Measurements from ENCODE around the gene ANKRD33. TPM values are rescaled to one million over a fixed set of nuclear protein-coding genes. Genes with fewer than 3 reads are reported as not detected.

ANKRD33 gene
- total RNA-seq, 4 donors from 2014 or later: not detected

DNA sequence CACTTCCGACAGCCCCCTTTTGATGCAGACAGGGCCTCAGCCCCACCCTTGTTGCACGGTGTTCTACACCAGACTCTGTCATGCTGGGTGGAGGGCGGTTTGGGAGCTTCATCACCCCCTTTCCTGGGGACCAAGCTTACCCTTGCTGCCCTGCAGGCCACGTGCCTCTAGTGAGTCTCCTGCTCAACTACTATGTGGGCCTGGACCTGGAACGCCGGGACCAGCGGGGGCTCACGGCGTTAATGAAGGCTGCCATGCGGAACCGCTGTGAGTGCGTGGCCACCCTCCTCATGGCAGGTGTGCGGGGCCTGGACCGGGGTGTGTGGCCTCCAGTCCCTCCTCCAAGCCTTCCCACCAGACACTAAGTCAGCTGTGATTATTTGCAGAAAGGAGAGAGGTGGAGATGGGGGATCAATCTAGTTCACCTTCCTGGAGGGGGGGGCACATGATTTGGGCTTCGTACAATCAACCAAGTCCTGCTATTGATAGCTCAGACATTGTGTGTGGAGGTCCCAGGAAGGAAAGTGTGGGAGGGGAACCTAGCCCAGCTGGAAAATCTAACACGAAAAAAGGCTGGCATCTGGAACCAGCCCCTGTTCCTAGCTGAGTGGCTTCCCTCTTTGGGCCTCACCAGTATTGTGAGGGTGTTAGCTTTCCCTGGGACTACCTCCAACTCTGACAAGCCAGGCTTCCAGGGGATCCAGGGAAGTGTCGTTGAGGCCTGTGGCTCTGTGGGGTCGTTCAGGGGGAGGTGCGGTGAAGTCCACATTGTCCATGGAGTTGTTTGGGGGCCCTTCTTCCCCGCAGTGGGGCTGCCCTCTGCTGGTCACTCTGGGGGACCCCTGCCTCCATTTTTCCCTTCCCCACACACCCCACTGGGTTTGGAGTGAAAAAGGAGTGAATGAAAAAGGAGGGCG is 1.6 kb downstream of the ANKRD33 start:
- TF ChIP-seq CTCF (IDR thresholded peaks at IDR 0.05): no peak
- peak; percentile 18 for DNase-seq (ENCODE audit: low spot score)
- ATAC-seq (ENCODE audit: low FRiP score): no peak

- TF ChIP-seq CTCF (IDR thresholded peaks at IDR 0.05): no peak
- ATAC-seq (ENCODE audit: low FRiP score) (no peak), DNase-seq (ENCODE audit: low spot score) (no peak)
Observed at GRCh38 chr12:51890133-51890464, 2.2 kb downstream of the ANKRD33 start.

GRCh38 chr12:51890511-51891171 is 2.7 kb downstream of the ANKRD33 start:
- ATAC-seq (ENCODE audit: low FRiP score) (no peak), DNase-seq (ENCODE audit: low spot score) (peak; percentile 3)
- TF ChIP-seq CTCF (IDR thresholded peaks at IDR 0.05): no peak

DNA sequence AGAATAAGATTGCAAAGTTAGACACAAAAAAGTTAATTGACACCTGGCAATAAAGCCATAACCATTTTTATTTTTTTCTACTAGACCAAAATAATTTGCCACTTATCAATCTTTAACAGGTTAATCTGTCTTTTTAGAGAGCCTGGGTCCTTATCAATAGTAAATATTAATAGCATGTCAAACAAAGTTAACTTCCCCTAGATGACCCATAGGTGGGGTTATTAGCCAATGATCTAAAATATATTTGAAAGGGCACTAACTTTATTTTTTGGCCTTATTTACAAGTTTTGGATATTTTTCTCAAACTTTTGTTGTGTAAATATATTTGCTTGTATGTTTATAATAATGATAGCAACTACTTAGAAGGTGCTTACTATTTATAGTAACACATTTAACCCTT is 3.9 kb downstream of the ANKRD33 start:
- DNase-seq (ENCODE audit: low spot score) (no peak), ATAC-seq (ENCODE audit: low FRiP score) (no peak)
- no peak for TF ChIP-seq CTCF (IDR thresholded peaks at IDR 0.05)

DNA sequence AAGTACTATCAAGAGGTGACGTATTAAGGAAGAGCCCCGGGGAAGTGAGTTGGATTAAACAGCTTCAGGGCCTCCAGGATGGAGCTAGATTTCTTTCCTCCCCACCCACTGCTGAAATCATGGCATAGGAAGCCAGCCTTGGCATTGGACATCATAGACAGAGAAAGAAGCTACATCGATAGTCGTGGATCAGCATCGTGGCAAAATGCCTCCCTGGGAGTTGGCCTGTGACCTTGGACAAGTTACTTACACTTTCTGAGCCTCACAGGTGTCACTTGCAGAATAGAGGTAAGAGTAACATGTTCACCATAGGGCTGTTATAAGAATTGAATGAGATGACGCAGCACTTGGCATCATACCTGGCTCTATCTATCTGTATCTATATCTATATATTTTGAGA is 5.9 kb downstream of the ANKRD33 start:
- DNase-seq (ENCODE audit: low spot score) (no peak), ATAC-seq (ENCODE audit: low FRiP score) (no peak)
- no peak for TF ChIP-seq CTCF (IDR thresholded peaks at IDR 0.05)

- DNase-seq (ENCODE audit: low spot score) (peak; percentile 21), ATAC-seq (ENCODE audit: low FRiP score) (peak; percentile 7)
- no peak for TF ChIP-seq CTCF (IDR thresholded peaks at IDR 0.05)
Observed at GRCh38 chr12:51895378-51896135, 7.7 kb downstream of the ANKRD33 start.

All from omental fat pad (tissue), 4 donors.